Stimulated activated CD8-positive, alpha-beta memory T cell treated with anti-CD3 and anti-CD28 coated beads, Interleukin-2, amount 100 ng/mL, for 1 hour (primary cell): ENCODE data around the gene GREB1.

ENCODE experiments used
- DNase-seq, 2 donors: peaks; one replicate each; pipeline ENCODE4 v3.0.0-alpha.2; 2020; ENCODE audit warnings: low read depth in 2 of 2

GREB1 gene

GRCh38 chr2:11533278-11534070, at the start of gene GREB1:
Gene GREB1 (plus strand): TSS chr2:11534045. CDS start chr2:11556615, 22,570 bp downstream.
- DNase-seq: no peak

- no peak for DNase-seq
Measured at GRCh38 chr2:11488809-11489208, 45.0 kb upstream of the GREB1 start.

GRCh38 chr2:11490194-11490593, 43.7 kb upstream of the GREB1 start:
- DNase-seq: no peak

- DNase-seq: no peak
Measured at GRCh38 chr2:11491348-11491933, 42.4 kb upstream of the GREB1 start.

- no peak for DNase-seq
Measured at GRCh38 chr2:11492244-11492643, 41.6 kb upstream of the GREB1 start.

GRCh38 chr2:11492720-11493119, 41.1 kb upstream of the GREB1 start:
- DNase-seq: no peak

GRCh38 chr2:11493282-11493681, 40.6 kb upstream of the GREB1 start:
- no peak for DNase-seq

GRCh38 chr2:11494310-11494709, 39.5 kb upstream of the GREB1 start:
- DNase-seq: no peak

- DNase-seq: no peak
Measured at GRCh38 chr2:11495844-11496681, 37.8 kb upstream of the GREB1 start.

- no peak for DNase-seq
Measured at GRCh38 chr2:11498543-11499034, 35.3 kb upstream of the GREB1 start.

- no peak for DNase-seq
Measured at GRCh38 chr2:11499081-11499743, 34.6 kb upstream of the GREB1 start.

- no peak for DNase-seq
Measured at GRCh38 chr2:11500702-11501303, 33.0 kb upstream of the GREB1 start.

GRCh38 chr2:11502740-11503292, 31.0 kb upstream of the GREB1 start:
- DNase-seq: no peak

GRCh38 chr2:11503354-11503927, 30.4 kb upstream of the GREB1 start:
- DNase-seq: no peak

GRCh38 chr2:11505652-11506610, 27.9 kb upstream of the GREB1 start:
- DNase-seq: no peak

GRCh38 chr2:11506611-11506969, 27.3 kb upstream of the GREB1 start:
- DNase-seq: no peak

GRCh38 chr2:11507517-11507916, 26.3 kb upstream of the GREB1 start:
- DNase-seq: no peak

- no peak for DNase-seq
Measured at GRCh38 chr2:11508279-11508678, 25.6 kb upstream of the GREB1 start.

GRCh38 chr2:11509657-11510360, 24.0 kb upstream of the GREB1 start:
- DNase-seq: no peak
